ENCODE measurements around the gene FMN2.

DNA sequence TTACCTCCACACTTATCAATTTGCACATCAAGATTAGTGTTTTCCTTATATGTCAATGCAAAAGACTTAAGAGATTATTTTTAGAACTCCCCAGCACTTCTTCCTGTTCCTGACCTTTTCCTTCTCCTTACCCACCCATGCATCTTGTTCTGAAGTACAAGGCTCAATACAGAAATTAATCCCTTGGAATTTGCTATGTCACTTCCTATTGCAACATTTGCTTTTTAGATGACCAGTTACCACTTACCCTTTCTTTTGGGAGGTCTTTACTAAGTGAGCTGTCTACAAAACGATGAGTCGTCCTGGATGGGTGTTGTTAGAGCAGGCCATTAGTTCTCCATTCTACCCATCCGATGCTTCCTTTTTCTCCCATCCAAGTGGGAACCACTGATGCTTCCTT lies 221.2 kb downstream of the FMN2 start:
- TF ChIP-seq, protein P1, sequence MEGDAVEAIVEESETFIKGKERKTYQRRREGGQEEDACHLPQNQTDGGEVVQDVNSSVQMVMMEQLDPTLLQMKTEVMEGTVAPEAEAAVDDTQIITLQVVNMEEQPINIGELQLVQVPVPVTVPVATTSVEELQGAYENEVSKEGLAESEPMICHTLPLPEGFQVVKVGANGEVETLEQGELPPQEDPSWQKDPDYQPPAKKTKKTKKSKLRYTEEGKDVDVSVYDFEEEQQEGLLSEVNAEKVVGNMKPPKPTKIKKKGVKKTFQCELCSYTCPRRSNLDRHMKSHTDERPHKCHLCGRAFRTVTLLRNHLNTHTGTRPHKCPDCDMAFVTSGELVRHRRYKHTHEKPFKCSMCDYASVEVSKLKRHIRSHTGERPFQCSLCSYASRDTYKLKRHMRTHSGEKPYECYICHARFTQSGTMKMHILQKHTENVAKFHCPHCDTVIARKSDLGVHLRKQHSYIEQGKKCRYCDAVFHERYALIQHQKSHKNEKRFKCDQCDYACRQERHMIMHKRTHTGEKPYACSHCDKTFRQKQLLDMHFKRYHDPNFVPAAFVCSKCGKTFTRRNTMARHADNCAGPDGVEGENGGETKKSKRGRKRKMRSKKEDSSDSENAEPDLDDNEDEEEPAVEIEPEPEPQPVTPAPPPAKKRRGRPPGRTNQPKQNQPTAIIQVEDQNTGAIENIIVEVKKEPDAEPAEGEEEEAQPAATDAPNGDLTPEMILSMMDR (IDR thresholded peaks at IDR 0.05; ENCODE audit: insufficient read depth, low read length): no peak
- no peak for TF ChIP-seq REST (IDR thresholded peaks at IDR 0.05; ENCODE audit: insufficient replicate concordance, low read depth)
